ENCODE results near the gene TXNL4B.
A peak's percentile ranks its signal among the peaks of the same experiment; 100 is the strongest.
"Not testable (repeated sequence)": the region's sequence is repeated elsewhere in the genome, so short reads cannot be mapped to it uniquely, and the experiment has no call there.

Gene TXNL4B

DNA sequence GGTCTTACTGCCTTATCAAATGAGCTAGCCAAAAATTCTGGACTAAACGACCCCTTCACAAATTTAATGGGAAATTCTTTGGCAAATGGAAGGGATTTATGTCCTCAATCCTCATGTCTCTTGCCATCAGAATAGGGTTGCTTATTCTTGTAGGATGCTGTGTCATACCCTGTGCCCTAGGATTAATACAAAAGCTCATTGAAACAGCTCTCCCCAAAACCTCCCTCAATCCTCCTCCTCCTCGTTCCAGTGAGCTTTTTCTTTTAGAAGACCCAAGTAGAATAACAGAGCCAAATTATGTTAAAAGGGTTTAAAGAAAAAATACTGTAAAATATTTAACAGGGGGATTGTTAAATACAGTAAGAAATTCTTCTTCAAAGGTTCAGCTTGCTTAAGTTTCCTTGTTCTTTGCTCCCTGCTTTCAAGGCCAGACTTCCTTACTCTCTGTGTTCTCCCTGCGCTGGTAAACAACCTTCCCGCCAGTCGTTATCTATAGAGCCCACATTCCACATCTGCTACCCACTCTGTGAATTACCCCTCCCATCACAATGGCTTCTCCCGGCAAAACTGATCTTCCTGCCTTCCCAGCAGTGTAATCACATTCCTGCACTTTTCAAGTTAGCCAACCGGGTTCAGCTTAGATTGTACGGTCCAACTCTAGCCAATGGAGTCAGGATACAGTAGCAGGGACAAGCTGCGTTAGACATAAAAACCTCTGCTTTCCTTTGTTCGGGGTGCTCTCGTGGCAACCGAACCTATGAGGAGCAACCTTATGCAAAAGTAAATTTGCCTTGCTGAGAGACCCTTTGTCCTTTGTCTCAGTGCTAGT is 20.7 kb downstream of the TXNL4B start:
- DNase-seq (ENCODE audit: low spot score) = no peak

DNA sequence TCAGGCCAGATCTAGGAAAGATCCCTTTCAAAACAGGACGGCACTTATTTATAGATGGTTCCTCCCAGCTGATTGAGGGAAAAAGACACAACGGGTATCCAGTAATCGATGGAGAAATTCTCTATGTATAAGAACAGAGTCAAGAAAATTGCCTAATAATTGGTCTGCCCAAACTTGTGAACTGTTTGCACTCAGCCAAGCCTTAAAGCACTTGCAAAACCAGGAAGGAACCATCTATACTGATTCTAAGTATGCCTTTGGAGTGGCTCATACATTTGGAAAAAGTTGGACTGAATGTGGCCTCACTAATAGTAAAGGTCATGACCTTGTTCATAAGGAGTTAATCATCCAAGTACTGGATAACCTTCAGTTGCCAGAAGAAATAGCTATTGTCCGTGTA is 24.5 kb downstream of the TXNL4B start:
- DNase-seq (ENCODE audit: low spot score) = no peak

- peak; percentile 45 for DNase-seq (ENCODE audit: low spot score)
Measured at GRCh38 chr16:72066747-72067146, 26.7 kb downstream of the TXNL4B start.

GRCh38 chr16:72064361-72064894 is 29.0 kb downstream of the TXNL4B start:
- no peak for DNase-seq (ENCODE audit: low spot score)

DNA sequence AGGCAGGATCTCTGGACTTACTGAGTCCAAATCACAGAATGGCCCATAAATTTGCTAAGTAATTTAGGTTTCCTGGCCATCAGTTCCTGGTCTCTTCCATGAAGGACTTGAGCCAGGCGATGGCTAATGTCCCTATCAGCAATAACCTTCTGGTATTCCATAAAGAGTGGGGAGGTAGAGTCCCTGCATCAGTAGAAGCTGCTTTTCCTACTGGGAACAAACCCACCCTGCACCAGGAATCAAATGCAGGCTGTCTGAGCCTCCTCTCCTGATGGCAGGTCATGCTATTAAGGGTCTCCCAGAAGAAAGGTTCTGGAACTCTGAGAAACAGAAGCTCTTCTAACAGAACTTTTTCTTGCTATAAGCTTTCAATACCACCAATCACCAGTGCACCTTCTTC is 31.9 kb downstream of the TXNL4B start:
- no peak for DNase-seq (ENCODE audit: low spot score)

DNA sequence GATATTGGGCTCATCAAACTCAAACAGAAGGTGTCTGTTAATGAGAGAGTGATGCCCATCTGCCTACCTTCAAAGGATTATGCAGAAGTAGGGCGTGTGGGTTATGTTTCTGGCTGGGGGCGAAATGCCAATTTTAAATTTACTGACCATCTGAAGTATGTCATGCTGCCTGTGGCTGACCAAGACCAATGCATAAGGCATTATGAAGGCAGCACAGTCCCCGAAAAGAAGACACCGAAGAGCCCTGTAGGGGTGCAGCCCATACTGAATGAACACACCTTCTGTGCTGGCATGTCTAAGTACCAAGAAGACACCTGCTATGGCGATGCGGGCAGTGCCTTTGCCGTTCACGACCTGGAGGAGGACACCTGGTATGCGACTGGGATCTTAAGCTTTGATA is 33.0 kb downstream of the TXNL4B start:
- no peak for DNase-seq (ENCODE audit: low spot score)

DNA sequence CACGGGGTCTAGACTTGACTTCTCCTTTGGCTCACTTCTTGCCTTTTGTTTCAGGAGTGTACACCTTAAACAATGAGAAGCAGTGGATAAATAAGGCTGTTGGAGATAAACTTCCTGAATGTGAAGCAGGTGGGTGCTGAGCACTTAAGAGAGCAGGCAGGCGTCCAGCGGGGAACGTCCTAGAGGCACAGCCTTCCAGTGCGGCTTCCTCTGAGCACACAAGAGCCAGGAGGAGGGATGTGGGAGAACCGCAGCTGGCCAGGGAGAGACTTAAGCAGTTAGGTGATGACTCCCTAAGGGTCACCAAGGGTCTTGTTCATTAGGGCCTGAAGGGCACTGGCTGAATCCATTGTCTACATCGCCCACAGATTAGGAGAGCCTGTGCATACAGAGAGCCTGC is 34.4 kb downstream of the TXNL4B start:
- DNase-seq (ENCODE audit: low spot score) = not testable (repeated sequence)

DNA sequence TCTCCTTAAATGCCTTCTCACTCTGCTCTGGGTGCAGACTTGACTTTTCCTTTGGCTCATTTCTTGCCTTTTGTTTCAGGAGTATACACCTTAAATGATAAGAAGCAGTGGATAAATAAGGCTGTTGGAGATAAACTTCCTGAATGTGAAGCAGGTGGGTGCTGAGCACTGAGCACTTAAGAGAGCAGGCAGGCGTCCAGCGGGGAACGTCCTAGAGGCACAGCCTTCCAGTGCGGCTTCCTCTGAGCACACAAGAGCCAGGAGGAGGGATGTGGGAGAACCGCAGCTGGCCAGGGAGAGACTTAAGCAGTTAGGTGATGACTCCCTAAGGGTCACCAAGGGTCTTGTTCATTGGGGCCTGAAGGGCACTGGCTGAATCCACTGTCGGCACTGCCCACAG is 36.1 kb downstream of the TXNL4B start:
- not testable (repeated sequence) for DNase-seq (ENCODE audit: low spot score)

GRCh38 chr16:72055911-72056310 is 37.5 kb downstream of the TXNL4B start:
- DNase-seq (ENCODE audit: low spot score) = no peak

- DNase-seq (ENCODE audit: low spot score) = not testable (repeated sequence)
Measured at GRCh38 chr16:72054254-72054847, 39.1 kb downstream of the TXNL4B start, which contains the start of gene HP. Gene HP (plus strand): TSS chr16:72054505. CDS start chr16:72054653, 148 bp downstream.

DNA sequence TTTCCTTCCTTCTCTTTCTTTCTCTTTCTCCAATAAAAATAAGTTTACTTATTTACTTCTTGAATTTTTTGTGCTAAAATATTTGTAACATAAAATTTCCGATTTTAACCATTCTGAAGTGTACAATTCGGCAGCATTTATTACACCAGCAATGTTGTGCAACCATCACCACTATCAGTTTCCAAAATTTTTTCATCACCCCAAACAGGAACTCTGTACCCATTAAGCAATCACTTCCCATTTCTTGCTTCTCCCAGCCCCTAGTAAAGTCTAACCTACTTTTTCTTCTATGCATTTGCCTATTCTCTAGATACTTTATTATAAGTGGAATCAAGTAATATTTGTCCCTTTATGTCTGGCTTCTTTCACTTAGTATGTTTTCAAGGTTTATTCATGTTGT is 41.6 kb downstream of the TXNL4B start:
- no peak for DNase-seq (ENCODE audit: low spot score)

- no peak for DNase-seq (ENCODE audit: low spot score)
Measured at GRCh38 chr16:72050769-72051464, 42.5 kb downstream of the TXNL4B start.

- DNase-seq (ENCODE audit: low spot score) = no peak
Measured at GRCh38 chr16:72049110-72049509, 44.3 kb downstream of the TXNL4B start.

DNA sequence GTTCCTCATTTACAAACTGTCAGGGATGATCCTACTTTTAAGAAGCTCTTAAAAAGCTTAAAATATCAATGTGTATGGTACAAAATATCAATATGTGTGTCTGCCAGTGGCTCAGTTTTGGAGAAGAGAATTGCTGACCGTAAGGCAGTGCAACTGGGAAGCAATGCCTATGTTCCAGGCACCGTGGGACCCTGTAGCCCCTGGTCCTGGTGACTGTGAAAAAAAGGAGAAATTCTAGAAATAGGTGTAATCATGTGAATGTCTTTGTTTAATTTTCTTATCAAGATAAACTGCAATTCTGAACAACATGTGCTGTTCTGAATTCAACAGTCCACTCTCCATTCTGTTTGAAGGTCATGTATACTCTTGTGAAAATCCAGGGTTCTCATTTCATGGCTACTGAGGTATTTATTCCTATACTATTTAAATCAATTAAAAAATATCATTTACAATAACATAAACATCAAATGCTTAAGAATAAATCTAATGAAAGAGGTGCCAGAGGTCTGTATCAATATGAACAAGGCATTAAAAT is 48.5 kb downstream of the TXNL4B start:
- no peak for DNase-seq (ENCODE audit: low spot score)

DNA sequence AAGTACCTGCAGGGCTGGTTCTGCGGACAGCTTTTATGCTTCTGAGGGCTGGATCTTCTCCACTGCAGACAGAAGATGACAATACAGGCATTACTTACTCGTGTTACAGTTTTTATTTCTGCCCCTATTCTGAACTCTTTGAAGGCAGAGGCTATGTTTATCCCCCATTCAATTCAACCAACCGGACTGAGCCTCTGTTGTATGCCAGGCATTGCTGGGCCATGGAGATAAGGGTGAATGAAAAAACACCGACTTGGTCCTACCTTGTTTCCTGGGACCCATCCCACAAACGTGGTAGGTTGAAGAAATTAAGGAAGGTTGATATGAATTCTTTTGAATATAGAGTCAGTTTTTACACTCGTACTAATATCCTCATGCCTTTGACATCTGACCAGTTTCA is 49.1 kb downstream of the TXNL4B start:
- no peak for DNase-seq (ENCODE audit: low spot score)

DNA sequence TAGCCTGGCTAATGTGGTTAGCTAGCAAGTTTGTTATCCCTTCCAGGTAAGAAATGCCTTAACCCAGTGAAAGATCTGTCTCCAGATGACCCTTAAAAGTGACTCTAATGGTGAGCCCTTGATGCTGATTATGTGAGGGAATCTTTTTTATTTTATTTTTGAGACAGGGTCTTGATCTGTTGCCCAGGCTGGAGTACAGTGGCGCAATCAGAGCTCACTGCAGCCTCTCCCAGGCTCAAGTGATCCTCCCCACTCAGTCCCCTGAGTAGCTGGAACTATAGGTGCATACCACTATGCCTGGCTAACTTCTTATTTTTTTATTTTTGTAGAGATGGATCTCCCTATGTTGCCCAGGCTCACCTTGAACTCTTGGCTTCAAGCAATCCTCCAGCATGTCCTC is 49.9 kb downstream of the TXNL4B start:
- no peak for DNase-seq (ENCODE audit: low spot score)

GRCh38 chr16:72043058-72043457 is 50.4 kb downstream of the TXNL4B start:
- no peak for DNase-seq (ENCODE audit: low spot score)

- DNase-seq (ENCODE audit: low spot score) = no peak
Measured at GRCh38 chr16:72042157-72042660, 51.2 kb downstream of the TXNL4B start.

GRCh38 chr16:72036098-72036497 is 57.3 kb downstream of the TXNL4B start:
- no peak for DNase-seq (ENCODE audit: low spot score)

All from D341Med (cell line).